ENCODE data around the gene GNAQ.

DNA sequence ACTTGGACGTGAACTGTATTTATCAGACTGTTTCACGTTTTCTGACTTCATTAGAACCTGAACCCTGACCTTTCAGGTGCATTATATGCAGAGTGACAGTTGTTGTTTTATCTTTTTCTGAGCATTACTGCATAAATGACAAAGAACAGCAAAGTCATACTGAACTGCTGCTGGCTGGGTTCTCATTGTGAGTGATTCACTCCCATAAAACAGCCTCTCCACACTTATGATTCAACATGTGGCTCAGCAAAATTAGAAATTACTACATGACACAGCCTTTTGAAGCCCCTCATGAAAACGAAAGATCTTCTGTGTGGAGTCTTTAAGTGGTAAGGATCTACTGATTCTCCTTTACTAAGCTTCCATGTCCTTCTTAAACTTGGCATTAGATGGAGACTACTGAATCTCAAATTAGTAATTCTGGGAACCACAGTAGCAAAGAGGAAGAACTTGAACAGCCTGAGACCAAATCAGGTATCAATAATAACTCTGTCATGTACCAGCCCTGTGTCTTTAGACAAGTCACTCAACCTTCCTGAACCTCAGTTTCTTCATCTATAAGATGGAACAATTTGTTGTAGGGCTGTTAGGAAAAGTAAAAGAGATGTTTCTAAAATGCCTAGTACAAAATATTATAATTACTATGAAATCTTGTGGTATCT, 211.2 kb downstream of the GNAQ start:
- TF ChIP-seq POLR2A (IDR thresholded peaks at IDR 0.05), result no peak
- TF ChIP-seq, protein P1, sequence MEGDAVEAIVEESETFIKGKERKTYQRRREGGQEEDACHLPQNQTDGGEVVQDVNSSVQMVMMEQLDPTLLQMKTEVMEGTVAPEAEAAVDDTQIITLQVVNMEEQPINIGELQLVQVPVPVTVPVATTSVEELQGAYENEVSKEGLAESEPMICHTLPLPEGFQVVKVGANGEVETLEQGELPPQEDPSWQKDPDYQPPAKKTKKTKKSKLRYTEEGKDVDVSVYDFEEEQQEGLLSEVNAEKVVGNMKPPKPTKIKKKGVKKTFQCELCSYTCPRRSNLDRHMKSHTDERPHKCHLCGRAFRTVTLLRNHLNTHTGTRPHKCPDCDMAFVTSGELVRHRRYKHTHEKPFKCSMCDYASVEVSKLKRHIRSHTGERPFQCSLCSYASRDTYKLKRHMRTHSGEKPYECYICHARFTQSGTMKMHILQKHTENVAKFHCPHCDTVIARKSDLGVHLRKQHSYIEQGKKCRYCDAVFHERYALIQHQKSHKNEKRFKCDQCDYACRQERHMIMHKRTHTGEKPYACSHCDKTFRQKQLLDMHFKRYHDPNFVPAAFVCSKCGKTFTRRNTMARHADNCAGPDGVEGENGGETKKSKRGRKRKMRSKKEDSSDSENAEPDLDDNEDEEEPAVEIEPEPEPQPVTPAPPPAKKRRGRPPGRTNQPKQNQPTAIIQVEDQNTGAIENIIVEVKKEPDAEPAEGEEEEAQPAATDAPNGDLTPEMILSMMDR (IDR thresholded peaks at IDR 0.05), result no peak

All from body of pancreas (tissue), 4 donors.